HepG2 (cell line): ENCODE measurements around the gene CTIF. TPM values are rescaled to one million over a fixed set of nuclear protein-coding genes. Genes with fewer than 3 reads are reported as not detected.

Experiments used
- ATAC-seq: fragments of 200-7000 bp; cut with Tn5 transposase; 3 replicates; pipeline ENCODE4 v1.9.1; 2020; ENCODE audit warnings: mild to moderate bottlenecking, moderate library complexity
- BruUV-seq: library from RNA; stranded (reverse); fragments of 400-500 nt; replicated peaks from 2 replicates; lab custom pipeline; 2021; lab: Mats Ljungman, UMichigan
- CTCF ChIA-PET: fragments of 300-600 bp; formaldehyde crosslinking; extraction: SDS; loops from one replicate; lab custom pipeline; 2021; ENCODE audit warnings: low total read pairs, inconsistent platforms, low intra/inter-chr PET ratio; lab: Yijun Ruan, JAX
- POLR2A ChIA-PET: fragments of 350-600 bp; sonication (Branson Sonifier 250); formaldehyde crosslinking; loops from one replicate; lab custom pipeline; 2020; ENCODE audit warnings: antibody characterized with exemption, inconsistent platforms; lab: Yijun Ruan, JAX
- DNase-seq: peaks from one replicate; pipeline ENCODE4 v3.0.0-alpha.2; 2015; ENCODE audit warnings: low spot score
- FAIRE-seq: peaks from 3 replicates; lab custom pipeline; 2011; peaks lifted over from hg19 to GRCh38; lab: Jason Lieb, UNC
- H2AFZ ChIP-seq: one replicate; pipeline ENCODE4 v1.6.1; 2011; ENCODE audit warnings: low read length, inconsistent platforms
- H3K27ac ChIP-seq: fragments of 300-600 bp; 3 replicates; pipeline ENCODE4 v1.8.0; 2011; ENCODE audit warnings: mixed run types, mild to moderate bottlenecking, mixed read lengths, low read length, inconsistent platforms; ENCODE audit not compliant: insufficient read depth; ENCODE audit errors: extremely low read length
- H3K27me3 ChIP-seq, 2 experiments: fragments of 200-600 bp in 1 of 2; 2 replicates in 1 of 2; 3 replicates in 1 of 2; pipeline versions ENCODE4 v1.6.0 to v1.8.0; 2011; ENCODE audit warnings: low read length in 2 of 2, mild to moderate bottlenecking in 2 of 2, moderate library complexity in 2 of 2, inconsistent platforms in 1 of 2; ENCODE audit not compliant: insufficient read depth in 2 of 2, control insufficient read depth in 1 of 2
- H3K36me3 ChIP-seq, 2 experiments: fragments of 200-600 bp in 1 of 2; replicated peaks in 1 of 2; 2 replicates in 1 of 2; 3 replicates in 1 of 2; pipeline versions ENCODE4 v1.5.1 to v1.8.0; 2011; ENCODE audit warnings: low read length in 2 of 2, inconsistent platforms in 1 of 2; ENCODE audit not compliant: insufficient read depth in 2 of 2, control insufficient read depth in 1 of 2
- H3K4me1 ChIP-seq: 2 replicates; pipeline ENCODE4 v1.5.1; 2012; ENCODE audit warnings: low read length, inconsistent platforms; ENCODE audit not compliant: insufficient read depth
- H3K4me2 ChIP-seq: 2 replicates; pipeline ENCODE4 v1.6.0; 2011; ENCODE audit warnings: low read depth, low read length, inconsistent platforms
- H3K4me3 ChIP-seq, 3 experiments: fragments of 200-600 bp in 1 of 3; sonication (generic), shearing (Covaris generic) in 1 of 3; replicated peaks in 1 of 3; 2 replicates each; pipeline ENCODE4 v1.5.1; 2011 to 2016; ENCODE audit warnings: low read length in 3 of 3, inconsistent platforms in 2 of 3, low read depth in 2 of 3, mild to moderate bottlenecking in 2 of 3, control low read depth in 1 of 3, mixed read lengths in 1 of 3; ENCODE audit not compliant: insufficient read depth in 1 of 3
- H3K79me2 ChIP-seq: one replicate; pipeline ENCODE4 v1.6.1; 2011; ENCODE audit warnings: low read length, inconsistent platforms; ENCODE audit not compliant: insufficient read depth
- H3K9ac ChIP-seq: 2 replicates; pipeline ENCODE4 v1.6.0; 2011; ENCODE audit warnings: mild to moderate bottlenecking, low read depth, low read length, inconsistent platforms; ENCODE audit not compliant: insufficient read depth
- H3K9me3 ChIP-seq: 2 replicates; pipeline ENCODE4 v1.5.1; 2012; ENCODE audit warnings: mild to moderate bottlenecking, low read length
- H4K20me1 ChIP-seq: 2 replicates; pipeline ENCODE4 v1.6.0; 2011; ENCODE audit warnings: inconsistent platforms, mild to moderate bottlenecking, low read length, moderate library complexity; ENCODE audit not compliant: insufficient read depth
- CBX5 ChIP-seq: sonication (generic); formaldehyde crosslinking; IDR thresholded peaks from 2 replicates; pipeline ENCODE4 v1.4.0; 2020; ENCODE audit warnings: missing genetic modification reagents, borderline replicate concordance
- CEBPB ChIP-seq: IDR thresholded peaks from 2 replicates; pipeline ENCODE4 v1.6.1; 2011; ENCODE audit warnings: low read depth, low read length, improper control_type of control experiment, borderline replicate concordance
- FOXP1 ChIP-seq, 2 experiments: fragments of 450-650 bp in 1 of 2; IDR thresholded peaks; 2 replicates each; pipeline ENCODE4 v1.6.1; 2017 to 2018; ENCODE audit warnings: antibody characterized with exemption in 1 of 2
- GLI4 ChIP-seq: sonication (generic); formaldehyde crosslinking; IDR thresholded peaks from 2 replicates; pipeline ENCODE4 v1.5.1; 2020; ENCODE audit warnings: missing genetic modification reagents, mild to moderate bottlenecking, moderate library complexity, borderline replicate concordance
- TEAD3 ChIP-seq: optimal IDR thresholded peaks from 2 replicates; pipeline ENCODE3; 2016; ENCODE audit warnings: borderline replicate concordance
- ZSCAN12 ChIP-seq: sonication (generic); formaldehyde crosslinking; IDR thresholded peaks from 2 replicates; pipeline ENCODE4 v1.9.0; 2021; ENCODE audit warnings: mild to moderate bottlenecking, missing genetic modification reagents
- WGBS: methylation state at CpG from one replicate; pipeline ENCODE4 v1.1.6; 2017; ENCODE audit warnings: low lambda C conversion rate; 5-methylcytosine and 5-hydroxymethylcytosine counted together
- in situ Hi-C: cut with HindIII; loops from 2 replicates; pipeline ENCODE4 v1.10.0; 2017; ENCODE audit warnings: low pct_unique_long_range_greater_than_20kb; ENCODE audit not compliant: extremely low pct_ligation_motif_present
- intact Hi-C: fragments of 100-400 bp; cut with micrococcal nuclease; formaldehyde crosslinking; loops from one replicate; pipeline ENCODE4 v1.10.0; 2022; ENCODE audit not compliant: unreplicated experiment
- polyA plus RNA-seq, 8 experiments: library from polyadenylated mRNA; depleted of rRNA in 3 of 8; stranded (reverse) in 7 of 8; unstranded in 1 of 8; fragments of >200 nt; fragmentation: Illumina TruSeq in 4 of 8; extraction: Trizol in 4 of 8; gene quantifications; 2 replicates each; pipeline versions ENCODE4 v1.2.1 to v1.2.3, GENCODE V29; 2011 to 2016; ENCODE audit warnings: low read depth in 4 of 8, missing spikeins in 1 of 8, mixed read lengths in 1 of 8; ENCODE audit not compliant: insufficient read depth in 1 of 8
- total RNA-seq, 5 experiments: library from RNA; depleted of rRNA; stranded (reverse); fragments of >200 nt; fragmentation: Illumina TruSeq; extraction: Trizol; gene quantifications; 2 replicates each; pipeline ENCODE4 v1.2.3, GENCODE V29; 2016; ENCODE audit warnings: low read depth in 1 of 5

The CTIF gene
- total and polyA plus RNA-seq, 2 of the 13 experiments (the other 11 are each of a cell fraction or from before 2014, with no cell fraction given), result 18.2 to 28.0 TPM

DNA sequence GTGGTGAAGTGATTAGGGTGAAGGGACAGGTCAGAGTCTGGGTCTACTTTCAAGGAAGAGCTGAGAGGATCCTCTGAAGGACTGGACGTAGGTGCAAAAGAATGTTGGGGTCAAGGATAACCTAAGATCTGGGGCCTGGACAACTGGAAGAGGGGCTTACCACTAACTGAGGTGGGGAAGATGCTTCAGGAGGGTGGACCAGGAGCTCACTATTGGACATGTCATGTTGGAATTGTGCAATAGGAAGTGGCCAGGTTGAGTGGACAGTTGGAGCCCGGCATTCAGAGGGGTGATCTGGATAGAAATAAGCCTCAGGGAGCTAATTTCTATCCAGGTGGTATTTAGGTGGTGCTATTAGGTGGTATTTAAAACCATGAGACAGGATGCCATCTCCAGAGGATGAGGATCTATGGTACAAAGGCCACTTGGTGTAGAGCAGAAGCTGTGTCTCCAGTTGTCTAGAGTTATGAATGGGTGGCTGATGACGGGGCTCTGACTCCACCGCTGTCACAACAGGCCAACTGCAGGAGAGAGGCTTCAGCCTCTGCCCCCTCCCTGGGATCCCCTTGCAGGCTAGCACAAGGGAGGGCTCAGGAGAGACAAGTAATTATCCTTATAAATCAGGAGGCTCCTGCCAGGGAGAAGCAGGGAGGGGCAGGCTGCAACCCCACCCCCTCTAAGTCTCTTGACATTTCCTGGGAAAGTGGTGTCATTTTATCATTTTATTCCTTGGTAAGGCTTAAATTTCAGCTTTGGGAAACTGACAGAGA lies 254.0 kb downstream of the CTIF start:
- ChIA-PET POLR2A (no interaction called here), CTCF (no interaction called here)
- no peak overlapping the region for H3K27ac ChIP-seq
- BruUV-seq, result no TSS peak
- no peak overlapping the region for H3K9ac ChIP-seq
- TF ChIP-seq GLI4 (no peak), CEBPB (peak; percentile 66; the same call in 1 of the 2 replicates), ZSCAN12 (CRISPR knock-in tag) (no peak)
- no peak overlapping the region for H2AFZ ChIP-seq
- H3K36me3 ChIP-seq, result peaks cover 2 to 35% of the 10 kb centered on the region in 2 experiments; a peak in 3 of 5 replicates
- WGBS, result 98% methylated on average over 4 of the region's 4 CpGs
- no peaks in the 10 kb centered on the region for H3K9me3 ChIP-seq
- ATAC-seq, result no peak
- in situ Hi-C loops (no loop called here), intact Hi-C loops (no loop called here)
- no peak overlapping the region for H3K4me3 ChIP-seq
- H4K20me1 ChIP-seq, result no peaks in the 10 kb centered on the region
- no peaks in the 10 kb centered on the region for H3K27me3 ChIP-seq
- H3K4me2 ChIP-seq, result no peak overlapping the region
- H3K4me1 ChIP-seq, result no peaks in the 10 kb centered on the region
- DNase-seq, result no peak
- FAIRE-seq, result no peak
- H3K79me2 ChIP-seq, result no peaks in the 10 kb centered on the region

DNA sequence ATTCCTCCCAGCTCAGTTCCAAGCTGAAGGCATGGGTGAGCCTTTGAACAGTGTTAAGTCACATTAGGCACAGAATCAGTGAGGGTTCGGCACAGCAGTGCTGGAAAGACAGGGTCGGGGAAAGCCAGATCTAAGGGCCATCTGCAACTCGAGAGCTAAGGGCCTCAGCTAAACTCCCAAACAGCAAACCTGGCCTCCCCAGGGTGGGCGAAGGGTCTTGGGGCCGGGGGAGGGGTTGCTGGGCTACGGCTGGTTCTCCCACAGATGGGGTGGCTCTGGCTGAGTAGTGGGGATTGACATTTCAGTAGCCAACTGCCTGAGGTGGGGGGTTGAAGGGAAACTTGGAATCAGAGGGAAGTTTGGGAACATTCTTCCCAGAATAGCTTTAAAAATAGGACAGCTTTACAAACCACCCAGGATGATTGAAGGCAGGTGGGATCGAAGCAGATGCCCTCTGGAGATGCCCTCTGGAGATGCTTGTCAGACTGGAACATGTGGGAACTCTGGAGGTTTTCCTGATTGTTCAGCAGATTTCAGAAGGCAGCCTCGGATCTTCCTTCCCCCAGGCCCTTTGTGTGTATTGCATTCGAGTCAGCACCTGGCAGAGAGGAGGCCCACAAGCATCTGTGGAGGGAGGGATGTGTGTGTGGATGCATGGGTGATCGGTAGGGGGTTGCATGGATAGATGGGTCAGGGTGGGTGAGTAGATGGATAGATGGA lies 255.6 kb downstream of the CTIF start:
- DNase-seq, result no peak
- no peak overlapping the region for H2AFZ ChIP-seq
- ChIA-PET CTCF (no interaction called here), POLR2A (no interaction called here)
- H3K4me2 ChIP-seq, result no peak overlapping the region
- in situ Hi-C loops (no loop called here), intact Hi-C loops (no loop called here)
- FAIRE-seq, result no peak
- no peak for TF ChIP-seq FOXP1 (IDR thresholded peaks at IDR 0.05)
- TF ChIP-seq FOXP1 (CRISPR knock-in tag; IDR thresholded peaks at IDR 0.05), result no peak
- TF ChIP-seq TEAD3 (CRISPR knock-in tag), result no peak
- no peak for TF ChIP-seq CBX5 (CRISPR knock-in tag)
- WGBS, result 99% methylated on average over 10 of the region's 10 CpGs
- H3K27ac ChIP-seq, result no peak overlapping the region
- no peak overlapping the region for H3K9ac ChIP-seq
- ATAC-seq, result no peak
- no peaks in the 10 kb centered on the region for H3K4me1 ChIP-seq
- H3K79me2 ChIP-seq, result no peaks in the 10 kb centered on the region
- peaks cover 2 to 33% of the 10 kb centered on the region in 2 experiments; a peak in 4 of 5 replicates for H3K36me3 ChIP-seq
- BruUV-seq, result no TSS peak
- H4K20me1 ChIP-seq, result no peaks in the 10 kb centered on the region
- H3K4me3 ChIP-seq, result no peak overlapping the region
- no peaks in the 10 kb centered on the region for H3K27me3 ChIP-seq
- no peaks in the 10 kb centered on the region for H3K9me3 ChIP-seq
